Natural killer cell (primary cell): ENCODE data around the gene SPATS2L. TPM values are rescaled to one million over a fixed set of nuclear protein-coding genes. Genes with fewer than 3 reads are reported as not detected.

Source experiments
- ATAC-seq, 3 donors: fragments of 150-1000 bp in 2 of 3; fragments of 200-7000 bp in 1 of 3; cut with Tn5 transposase; 1 replicate in 1 of 3; 2 replicates in 2 of 3; pipeline ENCODE4 v1.10.0; 2021; ENCODE audit warnings: mild to moderate bottlenecking in 2 of 3, moderate library complexity in 2 of 3
- DNase-seq, 2 donors: peaks; one replicate each; pipeline versions ENCODE4 v3.0.0 to v3.0.0-alpha.2; 2013 to 2021; ENCODE audit warnings: mixed read lengths in 1 of 2
- H3K27ac ChIP-seq: one replicate; pipeline ENCODE4 v1.5.1; 2013; ENCODE audit warnings: mild to moderate bottlenecking, low read length
- H3K27me3 ChIP-seq: one replicate; pipeline ENCODE4 v1.6.1; 2013; ENCODE audit warnings: low read length; ENCODE audit not compliant: control insufficient read depth, insufficient read depth
- H3K36me3 ChIP-seq: one replicate; pipeline ENCODE4 v1.6.1; 2013; ENCODE audit warnings: low read length; ENCODE audit not compliant: control insufficient read depth, insufficient read depth
- H3K4me1 ChIP-seq: one replicate; pipeline ENCODE4 v1.6.1; 2013; ENCODE audit warnings: low read length; ENCODE audit not compliant: control insufficient read depth, insufficient read depth
- H3K4me3 ChIP-seq: one replicate; pipeline ENCODE4 v1.5.1; 2013; ENCODE audit warnings: low read length
- H3K9me3 ChIP-seq: one replicate; pipeline ENCODE4 v1.6.1; 2013; ENCODE audit warnings: low read length; ENCODE audit not compliant: control insufficient read depth, insufficient read depth
- H3K27ac Mint-ChIP-seq, 2 donors: one replicate each; pipeline ENCODE4 v1.8.0; 2022; ENCODE audit warnings: mild to moderate bottlenecking in 2 of 2, mixed read lengths in 2 of 2, moderate library complexity in 1 of 2
- H3K27me3 Mint-ChIP-seq, 2 donors: one replicate each; pipeline ENCODE4 v1.8.0; 2022; ENCODE audit warnings: low read depth in 2 of 2, mixed read lengths in 2 of 2
- H3K36me3 Mint-ChIP-seq: one replicate; pipeline ENCODE4 v1.8.0; 2022; ENCODE audit warnings: mixed read lengths
- H3K4me1 Mint-ChIP-seq, 2 donors: one replicate each; pipeline ENCODE4 v1.8.0; 2022; ENCODE audit warnings: mixed read lengths in 2 of 2
- H3K4me3 Mint-ChIP-seq: one replicate; pipeline ENCODE4 v1.8.0; 2022; ENCODE audit warnings: mild to moderate bottlenecking, moderate library complexity, mixed read lengths
- H3K9me3 Mint-ChIP-seq, 2 donors: one replicate each; pipeline ENCODE4 v1.8.0; 2022; ENCODE audit warnings: mixed read lengths in 2 of 2
- CTCF ChIP-seq: fragments of 200-600 bp; IDR thresholded peaks from one replicate; pipeline ENCODE4 v1.8.0; 2022; ENCODE audit warnings: antibody characterized with exemption
- WGBS: methylation state at CpG from one replicate; pipeline ENCODE4 v1.1.7; 2013; ENCODE audit warnings: missing lambda C conversion rate; ENCODE audit not compliant: insufficient coverage; 5-methylcytosine and 5-hydroxymethylcytosine counted together
- intact Hi-C: fragments of 100-400 bp; cut with micrococcal nuclease; formaldehyde crosslinking; loops from one replicate; pipeline ENCODE4 v1.14.2; 2022
- total RNA-seq, 4 donors: library from RNA; stranded (reverse); fragments of 120-200 nt in 1 of 4; gene quantifications; one replicate each; pipeline versions ENCODE4 v1.2.3 to v1.2.4, GENCODE V29; 2013 to 2022

SPATS2L gene
- total RNA-seq, 3 donors from 2014 or later (not counting 1 experiment from before 2014, with no cell fraction given), result 3.8 to 10.9 (median 4.4) TPM

GRCh38 chr2:200379481-200380090 lies 73.1 kb downstream of the SPATS2L start:
- Mint-ChIP-seq H3K27me3 (no peaks in the 10 kb centered on the region), H3K4me1 (peaks cover 19 to 27% of the 10 kb centered on the region in 2 donors), H3K4me3 (no peak overlapping the region), H3K36me3 (no peaks in the 10 kb centered on the region), H3K9me3 (no peaks in the 10 kb centered on the region), H3K27ac (no peak overlapping the region)
- 90% methylated on average over 5 of the region's 5 CpGs for WGBS
- Histone ChIP-seq H3K36me3 (no peaks in the 10 kb centered on the region), H3K9me3 (no peaks in the 10 kb centered on the region), H3K27me3 (no peaks in the 10 kb centered on the region), H3K27ac (no peak overlapping the region), H3K4me1 (peaks cover 8% of the 10 kb centered on the region), H3K4me3 (no peak overlapping the region)
- TF ChIP-seq CTCF, result no peak
- no peak for DNase-seq
- intact Hi-C loops, result no loop called here
- ATAC-seq, result no peak

- Histone ChIP-seq H3K27me3 (no peaks in the 10 kb centered on the region), H3K4me1 (peaks cover 8% of the 10 kb centered on the region), H3K27ac (no peak overlapping the region), H3K36me3 (no peaks in the 10 kb centered on the region), H3K9me3 (no peaks in the 10 kb centered on the region), H3K4me3 (no peak overlapping the region)
- Mint-ChIP-seq H3K27ac (no peak overlapping the region), H3K4me1 (peaks cover 18 to 23% of the 10 kb centered on the region in 2 donors), H3K27me3 (no peaks in the 10 kb centered on the region), H3K4me3 (no peak overlapping the region), H3K36me3 (no peaks in the 10 kb centered on the region), H3K9me3 (no peaks in the 10 kb centered on the region)
- ATAC-seq (no peak), DNase-seq (peak in 1 of 2 donors; percentile 18)
- TF ChIP-seq CTCF, result no peak
- intact Hi-C loops, result no loop called here
- 84% methylated on average over 9 of the region's 9 CpGs for WGBS
These were observed 73.6 kb downstream of the SPATS2L start for GRCh38 chr2:200380091-200380561.

DNA sequence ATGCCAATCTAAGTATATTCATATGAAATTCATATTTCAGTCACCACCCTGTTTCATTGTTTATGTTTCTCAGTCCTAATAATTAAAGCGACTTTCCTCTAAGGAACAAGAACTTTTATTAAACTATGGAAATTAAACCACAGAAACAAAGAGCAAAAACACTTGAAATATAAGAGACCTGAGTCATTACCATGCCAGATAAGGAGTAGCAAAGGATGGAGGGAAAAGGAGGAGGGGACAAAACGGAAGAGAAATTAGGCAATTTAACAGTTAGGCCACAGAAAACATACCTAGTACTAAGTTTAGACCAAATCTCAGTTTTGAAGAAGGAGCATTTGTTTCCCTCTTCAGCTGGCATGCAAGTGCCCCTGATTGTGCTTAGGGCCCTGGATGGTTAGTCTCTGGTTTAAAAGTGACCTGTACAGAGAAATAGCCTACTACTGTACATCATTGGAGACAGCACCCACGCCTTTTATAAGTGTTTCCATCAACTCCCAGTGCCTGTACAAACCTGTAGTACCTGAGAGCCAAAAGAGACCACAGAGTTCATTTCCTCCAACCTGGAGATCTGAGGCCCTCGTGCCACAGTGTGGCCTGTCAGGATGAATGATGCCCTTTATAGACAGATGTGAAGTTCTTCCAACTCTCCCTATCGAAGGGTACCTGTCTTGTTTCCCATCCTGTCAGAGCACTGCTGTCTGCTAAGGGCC lies 74.5 kb downstream of the SPATS2L start:
- DNase-seq (no peak), ATAC-seq (no peak)
- Mint-ChIP-seq H3K27me3 (no peaks in the 10 kb centered on the region), H3K9me3 (no peaks in the 10 kb centered on the region), H3K27ac (no peak overlapping the region), H3K4me1 (peaks cover 15 to 18% of the 10 kb centered on the region in 2 donors), H3K36me3 (no peaks in the 10 kb centered on the region), H3K4me3 (no peak overlapping the region)
- 36% methylated on average over 3 of the region's 5 CpGs for WGBS
- Histone ChIP-seq H3K36me3 (no peaks in the 10 kb centered on the region), H3K4me3 (no peak overlapping the region), H3K9me3 (no peaks in the 10 kb centered on the region), H3K27ac (no peak overlapping the region), H3K4me1 (peaks cover 8% of the 10 kb centered on the region), H3K27me3 (no peaks in the 10 kb centered on the region)
- TF ChIP-seq CTCF, result no peak
- intact Hi-C loops, result no loop called here
